Rectal smooth muscle tissue (tissue), 1 donor: ENCODE measurements around the gene APC2.

Experiments
- H3K27ac ChIP-seq: one replicate; pipeline ENCODE4 v1.7.0; 2013; ENCODE audit warnings: low read depth, low read length, inconsistent platforms
- H3K27me3 ChIP-seq: one replicate; pipeline ENCODE4 v1.7.0; 2013; ENCODE audit warnings: low read length; ENCODE audit not compliant: control insufficient read depth, insufficient read depth
- H3K36me3 ChIP-seq: one replicate; pipeline ENCODE4 v1.7.0; 2013; ENCODE audit warnings: low read length; ENCODE audit not compliant: control insufficient read depth, insufficient read depth
- H3K4me1 ChIP-seq: one replicate; pipeline ENCODE4 v1.7.0; 2013; ENCODE audit warnings: low read length; ENCODE audit not compliant: control insufficient read depth, insufficient read depth
- H3K4me3 ChIP-seq: one replicate; pipeline ENCODE4 v1.7.0; 2013; ENCODE audit warnings: low read length
- H3K9ac ChIP-seq: one replicate; pipeline ENCODE4 v1.7.0; 2013; ENCODE audit warnings: low read length

The APC2 gene

DNA sequence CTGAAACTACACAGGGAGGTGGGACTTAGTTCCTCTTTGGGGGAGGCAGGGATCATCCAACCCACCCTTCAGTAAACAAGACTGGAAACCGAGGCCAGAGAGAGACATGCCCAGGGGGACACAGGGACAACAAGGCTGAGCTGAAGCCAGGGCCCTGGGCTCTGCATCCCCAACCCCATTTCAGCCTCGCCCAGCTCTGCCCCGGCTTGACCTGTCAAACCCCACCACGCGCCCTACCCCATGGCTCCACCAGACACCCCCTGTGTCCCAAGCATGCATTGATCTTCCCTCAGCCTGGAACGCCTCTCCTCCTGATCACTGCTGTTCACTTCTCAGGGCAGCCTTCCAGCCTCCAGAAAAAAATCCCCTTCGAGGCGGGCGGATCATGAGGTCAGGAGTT lies 2.0 kb upstream of the APC2 start:
- Histone ChIP-seq H3K27ac (no peak overlapping the region), H3K4me3 (no peak overlapping the region), H3K9ac (no peak overlapping the region), H3K36me3 (no peaks in the 10 kb centered on the region), H3K4me1 (peaks cover 3% of the 10 kb centered on the region), H3K27me3 (peaks cover 49% of the 10 kb centered on the region)

DNA sequence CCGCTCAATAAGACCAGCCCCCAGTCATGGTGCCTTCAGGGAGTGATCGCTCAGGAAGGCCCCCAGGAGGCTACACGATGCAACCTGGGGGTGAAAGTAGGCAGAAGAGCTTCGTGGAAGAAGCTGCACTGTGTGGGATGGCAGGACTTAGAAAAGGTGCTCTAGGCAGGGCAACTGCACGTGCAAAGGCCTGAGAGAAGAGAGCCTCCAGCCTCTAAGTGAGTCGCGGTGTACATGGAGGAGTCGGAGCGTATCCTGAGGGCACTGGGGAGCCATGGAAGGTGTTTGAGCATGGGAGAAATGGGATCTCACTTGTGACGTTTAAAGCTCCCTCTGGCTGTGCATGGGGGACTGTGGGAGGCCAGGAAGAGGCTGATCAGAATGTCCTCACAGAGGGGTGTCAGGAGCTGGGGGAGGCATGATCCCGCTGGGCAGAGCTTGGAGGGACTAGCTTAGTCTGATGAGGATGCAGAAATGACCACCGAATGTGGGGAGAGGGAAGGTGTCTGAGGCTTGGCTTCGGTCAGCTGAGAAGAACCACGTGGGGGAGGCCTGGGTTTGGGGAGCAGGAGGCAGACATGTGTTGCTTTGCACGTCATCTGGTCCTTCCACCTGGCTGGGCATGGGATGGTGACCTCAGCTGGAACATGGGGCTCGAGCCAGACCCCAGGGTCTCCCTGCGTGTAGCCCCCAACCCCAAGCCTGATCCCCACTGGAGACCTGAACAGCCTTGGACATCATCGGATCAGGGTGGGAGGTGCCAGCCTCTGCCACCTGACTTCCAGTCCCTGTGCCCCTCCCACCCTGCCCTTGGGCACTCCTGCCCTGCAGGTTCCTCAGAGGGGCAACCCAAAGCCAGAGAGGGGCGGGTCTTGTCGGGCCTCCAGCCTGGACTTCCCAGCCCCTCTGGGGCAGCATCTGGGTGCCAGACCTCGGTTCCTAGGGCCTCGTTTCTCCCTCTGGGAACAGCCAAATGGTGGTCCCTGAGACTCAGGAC lies 1.1 kb downstream of the APC2 start:
- Histone ChIP-seq H3K4me1 (no peaks in the 10 kb centered on the region), H3K36me3 (no peaks in the 10 kb centered on the region), H3K9ac (no peak overlapping the region), H3K27ac (no peak overlapping the region), H3K4me3 (no peak overlapping the region), H3K27me3 (peaks cover 68% of the 10 kb centered on the region)

DNA sequence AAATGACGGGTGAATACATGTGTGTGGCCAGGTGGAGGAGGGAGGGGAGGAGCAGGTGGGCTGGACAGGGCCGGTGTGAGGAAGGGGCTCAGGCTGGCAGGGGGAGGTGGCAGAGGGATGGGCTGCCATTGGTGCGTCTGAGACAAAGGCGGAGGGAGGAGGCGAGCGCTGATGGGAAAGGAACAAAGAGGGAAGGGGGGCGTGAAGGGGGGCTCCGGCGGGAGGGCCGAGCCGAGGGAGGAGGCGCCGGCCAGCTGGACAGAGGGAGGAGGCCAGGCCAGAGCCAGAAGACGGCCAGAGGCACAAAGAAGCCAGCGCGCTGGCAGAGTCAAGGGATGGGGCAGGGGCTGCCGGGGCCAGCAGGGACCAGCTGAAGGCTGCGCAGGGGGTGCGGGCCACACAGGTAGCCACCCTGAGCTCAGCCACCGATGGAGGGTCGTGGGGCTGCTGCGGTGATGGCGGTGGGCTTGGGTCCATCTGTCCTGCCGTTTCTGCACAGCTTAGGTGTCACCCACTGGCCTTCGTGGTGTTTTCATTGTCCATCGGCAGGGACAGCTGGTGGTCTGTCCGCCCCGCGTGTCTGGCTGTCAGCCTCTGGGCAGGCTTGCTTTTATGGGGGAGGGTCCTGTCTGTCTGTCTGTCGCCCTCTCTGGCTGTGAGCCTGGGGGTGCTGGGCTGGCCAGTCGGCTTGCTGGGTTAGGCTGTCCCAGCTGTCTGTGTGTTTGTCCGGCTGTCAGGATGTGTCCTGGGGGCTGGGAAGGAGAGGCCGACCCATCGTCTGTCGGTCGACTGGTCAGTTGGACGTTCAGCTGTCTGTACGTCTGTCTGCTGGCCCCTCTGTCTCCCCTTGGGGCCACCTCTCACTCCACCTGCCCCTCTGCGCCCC lies 2.2 kb downstream of the APC2 start:
- H3K4me1 ChIP-seq, result no peaks in the 10 kb centered on the region
- peaks cover 73% of the 10 kb centered on the region for H3K27me3 ChIP-seq
- H3K36me3 ChIP-seq, result no peaks in the 10 kb centered on the region
- no peak overlapping the region for H3K4me3 ChIP-seq
- no peak overlapping the region for H3K9ac ChIP-seq
- H3K27ac ChIP-seq, result no peak overlapping the region

DNA sequence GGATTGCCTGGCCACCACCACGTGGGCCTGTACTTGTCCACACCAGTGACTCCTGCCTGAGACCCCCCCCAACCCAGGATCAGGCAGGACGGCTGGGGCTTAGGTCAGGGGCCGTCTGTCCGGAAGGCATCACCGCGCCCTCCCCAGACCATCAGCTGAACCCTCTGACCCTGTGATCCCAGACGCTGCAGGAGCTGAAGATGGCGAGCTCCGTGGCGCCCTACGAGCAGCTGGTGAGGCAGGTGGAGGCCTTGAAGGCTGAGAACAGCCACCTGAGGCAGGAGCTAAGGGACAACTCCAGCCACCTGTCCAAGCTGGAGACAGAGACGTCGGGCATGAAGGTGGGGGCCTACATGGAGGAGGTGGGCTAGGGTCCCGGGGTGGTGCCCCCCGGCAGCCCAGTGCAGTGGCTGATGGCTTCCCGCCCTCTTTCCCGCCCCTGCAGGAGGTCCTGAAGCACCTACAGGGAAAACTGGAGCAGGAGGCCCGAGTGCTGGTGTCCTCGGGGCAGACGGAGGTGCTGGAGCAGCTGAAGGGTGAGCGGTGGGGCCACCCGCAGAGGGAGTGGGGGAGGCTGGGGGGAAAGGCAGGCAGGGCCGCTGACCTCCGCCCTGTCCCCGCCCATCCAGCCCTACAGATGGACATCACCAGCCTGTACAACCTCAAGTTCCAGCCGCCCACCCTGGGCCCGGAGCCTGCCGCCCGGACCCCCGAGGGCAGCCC lies 3.0 kb downstream of the APC2 start:
- Histone ChIP-seq H3K9ac (no peak overlapping the region), H3K27ac (no peak overlapping the region), H3K4me3 (no peak overlapping the region), H3K4me1 (no peaks in the 10 kb centered on the region), H3K27me3 (peaks cover 70% of the 10 kb centered on the region), H3K36me3 (no peaks in the 10 kb centered on the region)

DNA sequence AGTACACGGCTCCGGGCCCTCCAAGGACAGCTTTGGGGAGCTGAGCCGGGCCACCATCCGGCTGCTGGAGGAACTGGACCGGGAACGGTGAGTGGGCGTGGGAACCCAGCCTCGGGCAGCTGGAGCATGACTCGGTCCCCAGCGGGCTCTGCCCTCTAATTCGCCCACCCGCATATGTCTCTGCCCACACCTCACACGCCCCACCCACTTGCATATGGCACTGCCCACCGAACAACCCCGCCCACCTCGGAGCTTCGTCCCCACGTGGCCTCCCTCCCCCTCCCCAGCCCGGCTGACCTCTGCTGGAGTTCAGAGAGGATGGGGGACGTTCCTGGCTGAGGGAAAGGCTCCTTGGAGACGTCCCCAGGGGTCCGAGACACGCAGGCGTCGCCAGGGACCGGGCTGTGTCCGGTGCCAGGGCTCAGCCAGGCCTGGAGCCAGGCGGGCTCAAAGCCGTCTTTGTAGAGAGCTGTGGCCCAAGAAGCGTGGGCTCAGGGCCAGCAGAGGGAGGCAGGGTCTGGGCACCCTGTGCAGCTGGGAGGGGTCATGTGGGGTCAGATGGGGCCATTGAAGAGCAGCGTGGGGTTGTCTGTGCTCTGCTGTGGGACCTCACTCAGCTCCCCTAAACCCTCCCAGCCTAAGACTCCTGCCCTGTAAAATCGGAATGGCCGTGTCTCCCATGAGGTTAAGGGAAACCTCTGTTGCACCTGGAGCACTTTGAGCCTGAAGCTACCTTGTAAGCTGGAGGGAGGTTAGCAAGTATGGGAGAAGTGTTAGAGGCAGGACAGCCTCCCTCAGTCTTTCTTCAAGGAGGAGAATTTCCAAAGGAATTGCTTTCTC lies 3.8 kb downstream of the APC2 start:
- Histone ChIP-seq H3K9ac (no peak overlapping the region), H3K27me3 (peaks cover 69% of the 10 kb centered on the region), H3K4me1 (no peaks in the 10 kb centered on the region), H3K4me3 (no peak overlapping the region), H3K36me3 (no peaks in the 10 kb centered on the region), H3K27ac (no peak overlapping the region)

DNA sequence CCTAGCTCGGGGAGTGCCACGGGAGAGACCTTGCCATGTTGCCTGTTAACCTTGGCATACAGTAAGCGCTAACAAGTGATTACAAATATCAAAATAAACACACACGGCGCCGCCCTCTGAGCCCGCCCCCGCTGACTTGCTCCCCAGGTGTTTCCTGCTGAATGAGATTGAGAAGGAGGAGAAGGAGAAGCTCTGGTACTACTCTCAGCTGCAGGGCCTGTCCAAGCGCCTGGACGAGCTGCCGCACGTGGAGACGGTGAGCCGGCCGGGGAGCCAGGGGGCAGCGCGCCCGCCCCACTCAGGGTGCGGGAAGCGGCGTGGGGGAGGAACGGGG lies 5.0 kb downstream of the APC2 start:
- Histone ChIP-seq H3K36me3 (no peaks in the 10 kb centered on the region), H3K4me1 (no peaks in the 10 kb centered on the region), H3K27me3 (peaks cover 57% of the 10 kb centered on the region), H3K9ac (no peak overlapping the region), H3K27ac (no peak overlapping the region), H3K4me3 (no peak overlapping the region)

DNA sequence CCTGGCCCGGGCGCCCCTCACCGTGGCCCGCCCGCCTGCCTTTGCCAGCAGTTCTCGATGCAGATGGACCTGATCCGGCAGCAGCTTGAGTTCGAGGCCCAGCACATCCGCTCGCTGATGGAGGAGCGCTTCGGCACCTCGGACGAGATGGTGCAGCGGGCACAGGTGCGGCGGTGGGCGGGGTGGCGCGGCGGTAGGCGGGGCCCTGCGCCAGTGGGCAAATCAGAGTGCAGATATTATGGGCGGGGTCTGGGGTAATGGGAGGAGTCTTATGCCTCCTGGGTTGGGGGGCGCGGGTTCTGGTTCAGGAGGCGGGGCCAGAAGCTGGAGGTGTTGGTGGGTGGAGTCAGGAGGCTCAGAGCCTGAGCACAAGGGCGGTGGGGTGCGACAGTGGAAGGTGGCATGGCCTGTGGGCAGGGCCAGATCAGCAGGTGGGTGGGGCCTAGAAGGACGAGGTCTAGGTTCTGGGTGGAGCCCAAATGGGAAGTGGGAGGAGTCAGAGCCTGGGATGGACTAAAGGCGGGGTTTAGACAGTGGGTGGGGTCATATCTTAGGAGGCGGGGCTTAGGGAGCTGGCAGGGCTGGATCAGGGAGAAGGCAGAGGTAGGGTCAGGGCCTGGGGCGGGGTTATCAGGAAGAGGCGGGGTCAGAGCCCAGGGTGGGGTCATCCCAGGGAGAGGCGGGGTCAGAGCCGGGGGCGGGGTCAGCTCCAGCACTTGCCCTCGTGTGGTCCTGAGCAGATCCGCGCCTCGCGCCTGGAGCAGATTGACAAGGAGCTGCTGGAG lies 5.6 kb downstream of the APC2 start:
- Histone ChIP-seq H3K27me3 (peaks cover 51% of the 10 kb centered on the region), H3K27ac (no peak overlapping the region)

DNA sequence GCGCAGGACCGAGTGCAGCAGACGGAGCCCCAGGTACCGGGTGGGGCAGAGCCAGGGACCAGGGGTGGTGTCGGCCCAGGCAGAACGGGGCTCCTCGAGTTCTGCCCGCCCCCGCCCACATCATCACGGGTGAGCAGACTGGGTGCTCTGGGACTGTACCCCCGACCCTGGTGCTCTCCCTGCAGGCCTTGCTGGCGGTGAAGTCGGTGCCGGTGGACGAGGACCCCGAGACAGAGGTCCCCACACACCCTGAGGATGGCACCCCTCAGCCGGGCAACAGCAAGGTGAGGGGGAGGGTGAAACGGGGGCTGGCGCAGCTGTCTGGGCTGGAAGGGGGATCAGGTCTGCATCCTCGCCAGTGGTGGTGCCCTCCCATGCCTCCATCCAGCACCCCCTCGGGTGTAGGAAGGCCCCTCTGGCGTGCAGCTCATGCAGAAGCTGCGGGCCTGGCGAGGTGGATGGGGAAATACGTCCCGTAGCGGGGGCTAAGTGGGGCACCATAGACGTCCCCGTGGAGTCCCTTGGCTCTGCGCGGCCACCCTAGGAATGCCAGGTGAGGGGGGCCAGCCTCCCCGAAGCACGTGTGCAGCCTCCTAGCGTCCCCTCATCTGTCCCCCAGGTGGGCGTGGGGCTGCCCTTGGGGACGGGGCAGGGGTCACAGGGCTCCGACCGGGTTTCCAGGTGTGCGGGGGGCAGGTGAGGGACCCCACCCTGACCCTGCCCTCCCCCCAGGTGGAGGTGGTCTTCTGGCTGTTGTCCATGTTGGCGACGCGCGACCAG lies 6.4 kb downstream of the APC2 start:
- no peak overlapping the region for H3K9ac ChIP-seq
- H3K27ac ChIP-seq, result no peak overlapping the region
- no peak overlapping the region for H3K4me3 ChIP-seq
- peaks cover 44% of the 10 kb centered on the region for H3K27me3 ChIP-seq
- no peaks in the 10 kb centered on the region for H3K36me3 ChIP-seq
- no peaks in the 10 kb centered on the region for H3K4me1 ChIP-seq

More for the DNA sequence above, 5.6 kb downstream of the APC2 start:
- Histone ChIP-seq H3K4me1 (no peaks in the 10 kb centered on the region), H3K36me3 (no peaks in the 10 kb centered on the region), H3K9ac (no peak overlapping the region), H3K4me3 (no peak overlapping the region)

DNA sequence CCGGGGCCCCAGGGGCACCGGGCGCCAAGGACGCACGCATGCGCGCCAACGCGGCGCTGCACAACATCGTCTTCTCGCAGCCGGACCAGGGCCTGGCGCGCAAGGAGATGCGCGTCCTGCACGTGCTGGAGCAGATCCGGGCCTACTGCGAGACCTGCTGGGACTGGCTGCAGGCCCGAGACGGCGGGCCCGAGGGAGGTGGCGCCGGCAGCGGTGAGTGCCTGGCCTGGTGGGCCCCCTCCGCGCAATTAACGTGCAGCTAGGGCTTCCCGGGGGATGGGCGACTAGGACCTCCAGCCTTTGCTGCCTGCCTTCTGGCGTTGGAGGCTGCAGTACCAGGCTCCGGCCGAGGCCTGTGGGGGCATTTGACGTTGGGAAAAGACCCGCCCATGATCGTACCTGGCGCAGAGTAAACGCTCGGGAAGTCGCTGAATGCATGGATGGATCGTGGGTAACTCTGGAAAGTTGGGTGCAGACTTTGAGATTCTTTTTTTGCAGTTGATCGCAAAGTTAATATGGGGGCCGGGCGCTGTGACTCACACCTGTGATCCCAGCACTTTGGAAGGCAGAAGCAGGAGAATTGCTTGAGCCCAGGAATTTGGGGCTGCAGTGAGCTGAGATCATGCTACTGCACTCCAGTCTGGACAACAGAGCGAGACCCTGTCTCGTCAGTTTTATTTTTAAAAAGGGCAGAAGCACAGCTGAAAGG lies 7.3 kb downstream of the APC2 start:
- no peak overlapping the region for H3K27ac ChIP-seq
- no peaks in the 10 kb centered on the region for H3K36me3 ChIP-seq
- H3K9ac ChIP-seq, result no peak overlapping the region
- H3K4me1 ChIP-seq, result no peaks in the 10 kb centered on the region
- H3K27me3 ChIP-seq, result peaks cover 43% of the 10 kb centered on the region
- H3K4me3 ChIP-seq, result no peak overlapping the region

DNA sequence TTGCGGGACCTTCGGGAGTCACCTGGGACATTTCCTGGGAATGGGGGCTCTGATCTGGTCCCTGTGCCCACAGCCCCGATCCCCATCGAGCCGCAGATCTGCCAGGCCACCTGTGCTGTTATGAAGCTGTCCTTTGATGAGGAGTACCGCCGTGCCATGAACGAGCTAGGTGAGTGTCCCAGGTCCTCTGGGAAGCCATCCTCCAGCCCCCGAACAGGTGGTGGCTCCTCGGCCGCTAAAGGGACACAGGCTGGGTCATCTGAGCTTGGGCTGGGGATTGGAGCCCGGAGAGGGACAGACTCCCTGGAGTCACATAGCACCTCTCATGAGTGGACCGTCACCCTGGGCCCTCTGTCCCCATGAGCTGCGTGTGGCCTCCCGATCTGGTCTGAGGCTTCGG lies 8.0 kb downstream of the APC2 start:
- H3K9ac ChIP-seq, result no peak overlapping the region
- H3K27me3 ChIP-seq, result peaks cover 36% of the 10 kb centered on the region
- H3K4me3 ChIP-seq, result no peak overlapping the region
- H3K27ac ChIP-seq, result no peak overlapping the region
- H3K36me3 ChIP-seq, result no peaks in the 10 kb centered on the region
- H3K4me1 ChIP-seq, result no peaks in the 10 kb centered on the region
